GM12878 (cell line): ENCODE measurements around the gene AGBL1.

ENCODE experiments used
- ATF2 ChIP-seq: IDR thresholded peaks from 2 replicates; pipeline ENCODE4 v1.6.1; 2012; ENCODE audit warnings: low read length, inconsistent platforms
- BCLAF1 ChIP-seq: fragments of 450-650 bp; IDR thresholded peaks from 2 replicates; pipeline ENCODE4 v1.6.1; 2017; ENCODE audit warnings: antibody characterized with exemption, mild to moderate bottlenecking, moderate library complexity
- CTCF ChIP-seq, 3 experiments: IDR thresholded peaks in 2 of 3; conservative IDR thresholded peaks in 1 of 3; 2 replicates each; pipeline ENCODE4 v1.5.1; 2011; ENCODE audit warnings: low read depth in 3 of 3, low read length in 3 of 3, mild to moderate bottlenecking in 3 of 3, control low read depth in 2 of 3, moderate library complexity in 2 of 3, inconsistent platforms in 1 of 3, mixed read lengths in 1 of 3; ENCODE audit not compliant: control insufficient read depth in 2 of 3, insufficient read depth in 1 of 3; ENCODE audit errors: extremely low read depth in 1 of 3
- E2F4 ChIP-seq: IDR thresholded peaks from 2 replicates; pipeline ENCODE4 v1.6.1; 2012; ENCODE audit warnings: low read depth, low read length, improper control_type of control experiment
- ELK1 ChIP-seq: IDR thresholded peaks from 2 replicates; pipeline ENCODE4 v1.6.1; 2012; ENCODE audit warnings: low read depth, low read length, improper control_type of control experiment
- EP300 ChIP-seq, 2 experiments: fragments of 150-350 bp in 1 of 2; IDR thresholded peaks; 2 replicates each; pipeline ENCODE4 v1.6.1; 2011 to 2012; ENCODE audit warnings: low read depth in 2 of 2, low read length in 2 of 2, borderline replicate concordance in 1 of 2, improper control_type of control experiment in 1 of 2, inconsistent platforms in 1 of 2; ENCODE audit not compliant: control insufficient read depth in 1 of 2
- ESRRA ChIP-seq: IDR thresholded peaks from 2 replicates; pipeline ENCODE4 v1.6.1; 2012; ENCODE audit warnings: mild to moderate bottlenecking, low read length, improper control_type of control experiment
- EZH2 ChIP-seq: IDR thresholded peaks from 2 replicates; pipeline ENCODE4 v1.6.1; 2012; ENCODE audit warnings: low read depth, mild to moderate bottlenecking, control low read depth, inconsistent platforms, low read length, borderline replicate concordance; ENCODE audit not compliant: control insufficient read depth
- NKRF ChIP-seq: fragments of 450-650 bp; conservative IDR thresholded peaks from 2 replicates; pipeline ENCODE4 v1.6.1; 2017; ENCODE audit warnings: mild to moderate bottlenecking, moderate library complexity
- POLR2A ChIP-seq: IDR thresholded peaks from 2 replicates; pipeline ENCODE4 v1.6.1; 2011; ENCODE audit warnings: low read depth, mild to moderate bottlenecking, low read length
- SRF ChIP-seq, 2 experiments: IDR thresholded peaks; 2 replicates each; pipeline ENCODE4 v1.6.1; 2011; ENCODE audit warnings: low read depth in 2 of 2, low read length in 2 of 2, mild to moderate bottlenecking in 1 of 2, moderate library complexity in 1 of 2
- ZNF217 ChIP-seq: fragments of 450-650 bp; IDR thresholded peaks from 2 replicates; pipeline ENCODE4 v1.6.1; 2017; ENCODE audit warnings: antibody characterized with exemption, mild to moderate bottlenecking

- TF ChIP-seq EZH2 (no peak), E2F4 (no peak), POLR2A (no peak), BCLAF1 (no peak), NKRF (no peak), ATF2 (no peak), EP300 (IDR thresholded peaks at IDR 0.05; ENCODE audit: borderline replicate concordance in 1 of 2, control insufficient read depth in 1 of 2, low read depth in 2 of 2, low read length in 2 of 2) (no peak), SRF (IDR thresholded peaks at IDR 0.05; ENCODE audit: low read depth in 2 of 2, low read length in 2 of 2) (no peak), ELK1 (no peak), CTCF (IDR thresholded peaks at IDR 0.05 in 2 of 3, conservative IDR thresholded peaks at IDR 0.05 in 1 of 3; ENCODE audit: control insufficient read depth in 2 of 3, extremely low read depth in 1 of 3, insufficient read depth in 1 of 3, low read depth in 3 of 3, low read length in 3 of 3) (no peak), ESRRA (no peak), ZNF217 (no peak)
These were observed 597.6 kb downstream of the AGBL1 start for GRCh38 chr15:86677278-86677677.
